IMR-90 (cell line): ENCODE results near the gene AGAP1. TPM values are rescaled to one million over a fixed set of nuclear protein-coding genes. Genes with fewer than 3 reads are reported as not detected.

Experiments
- ATAC-seq: fragments of 200-7000 bp; cut with Tn5 transposase; 2 replicates; pipeline ENCODE4 v1.9.1; 2020; ENCODE audit warnings: low read depth, mild to moderate bottlenecking, moderate library complexity
- BruUV-seq: library from RNA; stranded (reverse); fragments of 400-500 nt; replicated peaks from 2 replicates; lab custom pipeline; 2021; lab: Mats Ljungman, UMichigan
- CTCF ChIA-PET: fragments of 300-600 bp; formaldehyde crosslinking; extraction: SDS; loops from one replicate; lab custom pipeline; 2021; ENCODE audit warnings: antibody characterized with exemption; lab: Yijun Ruan, JAX
- POLR2A ChIA-PET: fragments of 300-600 bp; sonication (Branson Sonifier 250); formaldehyde crosslinking; loops from one replicate; lab custom pipeline; 2022; ENCODE audit warnings: antibody characterized with exemption; ENCODE audit not compliant: unreplicated experiment; lab: Charles Lee
- DNase-seq: peaks from one replicate; pipeline ENCODE4 v3.0.0; 2013
- H2AFZ ChIP-seq: replicated peaks from 2 replicates; pipeline ENCODE3; 2013; ENCODE audit warnings: low read length, mild to moderate bottlenecking; ENCODE audit not compliant: poor library complexity
- H2AK5ac ChIP-seq: 2 replicates; pipeline ENCODE4 v1.6.1; 2013; ENCODE audit warnings: low read depth, low read length, inconsistent platforms
- H2AK9ac ChIP-seq: replicated peaks from 2 replicates; pipeline ENCODE3; 2013; ENCODE audit warnings: mild to moderate bottlenecking, low read depth, low read length, moderate library complexity; ENCODE audit not compliant: poor library complexity
- H2BK120ac ChIP-seq: 2 replicates; pipeline ENCODE4 v1.6.1; 2013; ENCODE audit warnings: low read depth, low read length, inconsistent platforms
- H2BK15ac ChIP-seq: 3 replicates; pipeline ENCODE4 v1.6.1; 2013; ENCODE audit warnings: low read depth, low read length, inconsistent platforms
- H2BK20ac ChIP-seq: 2 replicates; pipeline ENCODE4 v1.6.1; 2013; ENCODE audit warnings: low read depth, mild to moderate bottlenecking, inconsistent platforms, low read length, moderate library complexity
- H2BK5ac ChIP-seq: 2 replicates; pipeline ENCODE4 v1.6.1; 2013; ENCODE audit warnings: mild to moderate bottlenecking, low read depth, low read length, inconsistent platforms; ENCODE audit not compliant: poor library complexity, severe bottlenecking
- H3K14ac ChIP-seq: replicated peaks from 2 replicates; pipeline ENCODE4 v1.6.1; 2013; ENCODE audit warnings: low read depth, low read length, inconsistent platforms
- H3K18ac ChIP-seq: 2 replicates; pipeline ENCODE4 v1.6.1; 2013; ENCODE audit warnings: low read depth, low read length, control low read depth
- H3K23ac ChIP-seq: 2 replicates; pipeline ENCODE4 v1.6.1; 2013; ENCODE audit warnings: low read depth, low read length, inconsistent platforms
- H3K27ac ChIP-seq: 2 replicates; pipeline ENCODE4 v1.5.1; 2013; ENCODE audit warnings: mild to moderate bottlenecking, control low read depth, low read length; ENCODE audit not compliant: insufficient read depth
- H3K27me3 ChIP-seq: 2 replicates; pipeline ENCODE4 v1.6.1; 2013; ENCODE audit warnings: low read length; ENCODE audit not compliant: control insufficient read depth, insufficient read depth
- H3K36me3 ChIP-seq: 2 replicates; pipeline ENCODE4 v1.6.1; 2013; ENCODE audit warnings: low read length, mixed read lengths; ENCODE audit not compliant: control insufficient read depth, insufficient read depth
- H3K4ac ChIP-seq: 2 replicates; pipeline ENCODE4 v1.6.1; 2013; ENCODE audit warnings: low read depth, low read length, inconsistent platforms
- H3K4me1 ChIP-seq: 2 replicates; pipeline ENCODE4 v1.6.1; 2013; ENCODE audit warnings: low read length, mixed read lengths; ENCODE audit not compliant: control insufficient read depth, insufficient read depth
- H3K4me2 ChIP-seq: 2 replicates; pipeline ENCODE4 v1.6.1; 2013; ENCODE audit warnings: low read depth, mild to moderate bottlenecking, control low read depth, low read length, moderate library complexity
- H3K4me3 ChIP-seq: 2 replicates; pipeline ENCODE4 v1.5.1; 2013; ENCODE audit warnings: low read depth, mild to moderate bottlenecking, control low read depth, low read length, moderate library complexity; ENCODE audit not compliant: insufficient read depth
- H3K56ac ChIP-seq: 2 replicates; pipeline ENCODE4 v1.6.1; 2013; ENCODE audit warnings: low read length, inconsistent platforms; ENCODE audit not compliant: insufficient read depth; ENCODE audit errors: extremely low read depth
- H3K79me1 ChIP-seq, 2 experiments: 2 replicates each; pipeline ENCODE4 v1.6.1; 2013; ENCODE audit warnings: low read length in 2 of 2, inconsistent platforms in 1 of 2, low read depth in 1 of 2
- H3K9ac ChIP-seq: 2 replicates; pipeline ENCODE4 v1.6.1; 2013; ENCODE audit warnings: low read depth, low read length, control low read depth
- H3K9me1 ChIP-seq: 2 replicates; pipeline ENCODE4 v1.6.1; 2013; ENCODE audit warnings: low read length, inconsistent platforms; ENCODE audit not compliant: insufficient read depth
- H3K9me3 ChIP-seq: 2 replicates; pipeline ENCODE4 v1.6.1; 2013; ENCODE audit warnings: low read length; ENCODE audit not compliant: control insufficient read depth, insufficient read depth
- H4K20me1 ChIP-seq: 2 replicates; pipeline ENCODE4 v1.6.1; 2013; ENCODE audit warnings: low read length, inconsistent platforms; ENCODE audit not compliant: insufficient read depth
- H4K5ac ChIP-seq: 2 replicates; pipeline ENCODE4 v1.6.1; 2013; ENCODE audit warnings: mild to moderate bottlenecking, low read depth, low read length, control low read depth
- H4K8ac ChIP-seq, 2 experiments: 2 replicates each; pipeline ENCODE4 v1.6.1; 2013; ENCODE audit warnings: low read depth in 2 of 2, low read length in 2 of 2, control low read depth in 1 of 2, inconsistent platforms in 1 of 2
- H4K91ac ChIP-seq: 2 replicates; pipeline ENCODE4 v1.6.1; 2013; ENCODE audit warnings: low read depth, low read length, inconsistent platforms; ENCODE audit not compliant: insufficient read depth
- BHLHE40 ChIP-seq: fragments of 150-350 bp; IDR thresholded peaks from 2 replicates; pipeline ENCODE4 v1.6.1; 2016; ENCODE audit warnings: mild to moderate bottlenecking, low read depth, low read length
- CEBPB ChIP-seq: IDR thresholded peaks from 2 replicates; pipeline ENCODE4 v1.6.1; 2012; ENCODE audit warnings: low read depth, low read length, improper control_type of control experiment
- ELK1 ChIP-seq: fragments of 150-350 bp; IDR thresholded peaks from 2 replicates; pipeline ENCODE4 v1.6.1; 2016; ENCODE audit warnings: low read depth, mild to moderate bottlenecking, low read length, moderate library complexity, borderline replicate concordance
- MAFK ChIP-seq: IDR thresholded peaks from 2 replicates; pipeline ENCODE4 v1.6.1; 2012; ENCODE audit warnings: low read depth, low read length, improper control_type of control experiment
- MAZ ChIP-seq: IDR thresholded peaks from 2 replicates; pipeline ENCODE4 v1.6.1; 2012; ENCODE audit warnings: low read depth, mild to moderate bottlenecking, low read length, improper control_type of control experiment, moderate library complexity, borderline replicate concordance
- RCOR1 ChIP-seq: IDR thresholded peaks from 2 replicates; pipeline ENCODE4 v1.6.1; 2012; ENCODE audit warnings: mild to moderate bottlenecking, low read length, improper control_type of control experiment; ENCODE audit not compliant: insufficient replicate concordance
- SMC3 ChIP-seq: fragments of 150-350 bp; IDR thresholded peaks from 2 replicates; pipeline ENCODE4 v1.6.1; 2016; ENCODE audit warnings: low read depth, mild to moderate bottlenecking, antibody characterized with exemption, low read length, moderate library complexity
- WGBS, 2 experiments: methylation state at CpG; one replicate each; pipeline versions ENCODE4 v1.1.5 to v1.1.7; 2013; ENCODE audit warnings: missing lambda C conversion rate in 2 of 2; ENCODE audit not compliant: insufficient read length in 1 of 2; ENCODE audit errors: extremely low coverage in 2 of 2; 5-methylcytosine and 5-hydroxymethylcytosine counted together
- dilution Hi-C: fragments of 300-500 bp; cut with HindIII; formaldehyde crosslinking; loops from one replicate; pipeline ENCODE4 v1.14.3; 2018; ENCODE audit warnings: low sequenced_read_pairs; ENCODE audit not compliant: unreplicated experiment
- in situ Hi-C: fragments of 300-500 bp; cut with MboI; formaldehyde crosslinking; loops from 3 replicates; pipeline ENCODE4 v1.14.3; 2019; ENCODE audit warnings: low sequenced_read_pairs, inconsistent platforms, mixed read lengths
- intact Hi-C: fragments of 100-400 bp; cut with micrococcal nuclease; formaldehyde crosslinking; loops from 2 replicates; pipeline ENCODE4 v1.10.0; 2022
- polyA plus RNA-seq, 3 experiments: library from polyadenylated mRNA; depleted of rRNA; stranded (reverse); fragments of >200 nt; gene quantifications; 2 replicates each; pipeline ENCODE4 v1.2.3, GENCODE V29; 2012; ENCODE audit warnings: low replicate concordance in 1 of 3
- total RNA-seq: library from RNA; depleted of rRNA; stranded (reverse); fragments of >200 nt; gene quantifications from 2 replicates; pipeline ENCODE4 v1.2.3, GENCODE V29; 2012

AGAP1 gene
- total and polyA plus RNA-seq, 2 of the 4 experiments (the other 2 are of a cell fraction), result 15.1 to 16.4 TPM

- ATAC-seq, result no peak
- H3K4me1 ChIP-seq, result 0 out of 2 replicates have a peak, but pooled peaks cover 2% of the 10 kb centered on the region
- no peak overlapping the region for H2BK15ac ChIP-seq
- no peak overlapping the region for H3K4me2 ChIP-seq
- H2AFZ ChIP-seq, result no peak overlapping the region
- dilution Hi-C loops (no loop called here), in situ Hi-C loops (no loop called here), intact Hi-C loops (no loop called here)
- H2AK5ac ChIP-seq, result no peak overlapping the region
- CTCF ChIA-PET, result interaction anchor here (2.0 kb wide), 1 partner anchor 9 kb away, joined by 6 read pairs; no protein-coding TSS in a partner anchor
- no peaks in the 10 kb centered on the region for H3K36me3 ChIP-seq
- no TSS peak for BruUV-seq
- no peak overlapping the region for H4K5ac ChIP-seq
- H3K9ac ChIP-seq, result no peak overlapping the region
- no peak overlapping the region for H2BK5ac ChIP-seq
- H3K27ac ChIP-seq, result no peak overlapping the region
- no peak overlapping the region for H3K4ac ChIP-seq
- TF ChIP-seq ELK1 (no peak), MAFK (no peak), CEBPB (no peak), MAZ (no peak), RCOR1 (no peak), SMC3 (no peak), BHLHE40 (no peak)
- no peaks in the 10 kb centered on the region for H3K9me1 ChIP-seq
- no peak overlapping the region for H2BK120ac ChIP-seq
- no peak overlapping the region for H3K14ac ChIP-seq
- H3K9me3 ChIP-seq, result peaks cover 5% of the 10 kb centered on the region
- H3K79me1 ChIP-seq, result no peaks in the 10 kb centered on the region
- no peak overlapping the region for H3K56ac ChIP-seq
- WGBS, 2 experiments, result 100% methylated on average over 1 of the region's 4 CpGs; no CpG with 5 or more reads in 1 of the 2 experiments
- H3K4me3 ChIP-seq, result no peak overlapping the region
- peaks cover 27% of the 10 kb centered on the region for H3K27me3 ChIP-seq
- no peak overlapping the region for H2AK9ac ChIP-seq
- no peak overlapping the region for H4K91ac ChIP-seq
- no peak overlapping the region for H4K8ac ChIP-seq
- H3K23ac ChIP-seq, result no peak overlapping the region
- POLR2A ChIA-PET, result no interaction called here
- DNase-seq, result no peak
- H3K18ac ChIP-seq, result no peak overlapping the region
- no peaks in the 10 kb centered on the region for H4K20me1 ChIP-seq
- no peak overlapping the region for H2BK20ac ChIP-seq
These were observed 10.5 kb upstream of the AGAP1 start for GRCh38 chr2:235483313-235483712.
